Testis (tissue), 2 donors: ENCODE results near the gene LYST.

Source experiments
- CTCF ChIP-seq, 3 experiments: fragments of 450-650 bp in 2 of 3; fragments of 200-600 bp in 1 of 3; sonication (generic) in 1 of 3; IDR thresholded peaks; one replicate each; pipeline ENCODE4 v1.5.1; 2016 to 2019; ENCODE audit warnings: antibody characterized with exemption in 3 of 3, mild to moderate bottlenecking in 2 of 3, moderate library complexity in 1 of 3
- POLR2A ChIP-seq: fragments of 450-650 bp; IDR thresholded peaks from one replicate; pipeline ENCODE4 v1.6.1; 2017; ENCODE audit warnings: antibody characterized with exemption, mild to moderate bottlenecking, moderate library complexity

- no peak for TF ChIP-seq CTCF (IDR thresholded peaks at IDR 0.05)
- TF ChIP-seq POLR2A: no peak
Measured at GRCh38 chr1:235625340-235625739, 241.4 kb downstream of the LYST start.
